WTC11 (cell line): Measurements from ENCODE around the gene FGFR3. TPM values are rescaled to one million over a fixed set of nuclear protein-coding genes. Genes with fewer than 3 reads are reported as not detected.

Experiments used
- ATAC-seq: fragments of 200-7000 bp; cut with Tn5 transposase; 2 replicates; pipeline ENCODE4 v1.10.0; 2021; ENCODE audit warnings: mild to moderate bottlenecking, moderate library complexity
- CTCF ChIA-PET: fragments of 300-600 bp; sonication (Branson Sonifier 250); formaldehyde crosslinking; loops from one replicate; lab custom pipeline; 2021; ENCODE audit warnings: antibody characterized with exemption; lab: Charles Lee
- POLR2A ChIA-PET: fragments of 350-600 bp; sonication (Branson Sonifier 250); formaldehyde crosslinking; loops from one replicate; lab custom pipeline; 2021; ENCODE audit warnings: antibody characterized with exemption; lab: Charles Lee
- DNase-seq: peaks from one replicate; pipeline ENCODE4 v3.0.0; 2021; ENCODE audit warnings: low spot score
- H3K27ac Mint-ChIP-seq: 2 replicates; pipeline ENCODE4 v1.8.0; 2021; ENCODE audit warnings: mixed read lengths
- H3K27me3 Mint-ChIP-seq: 2 replicates; pipeline ENCODE4 v1.8.0; 2021; ENCODE audit warnings: low read depth, mild to moderate bottlenecking, moderate library complexity, mixed read lengths
- H3K36me3 Mint-ChIP-seq: 2 replicates; pipeline ENCODE4 v1.8.0; 2021; ENCODE audit warnings: mixed read lengths
- H3K4me1 Mint-ChIP-seq: 2 replicates; pipeline ENCODE4 v1.8.0; 2022; ENCODE audit warnings: mixed read lengths
- H3K4me3 Mint-ChIP-seq: 2 replicates; pipeline ENCODE4 v1.8.0; 2021; ENCODE audit warnings: mild to moderate bottlenecking, moderate library complexity, mixed read lengths
- H3K9me3 Mint-ChIP-seq: 2 replicates; pipeline ENCODE4 v1.8.0; 2021; ENCODE audit warnings: mixed read lengths
- ATF6 ChIP-seq: sonication (generic); formaldehyde crosslinking; IDR thresholded peaks from 2 replicates; pipeline ENCODE4 v1.8.1; 2023; ENCODE audit warnings: mild to moderate bottlenecking, missing genetic modification reagents
- CREB1 ChIP-seq: sonication (generic); formaldehyde crosslinking; IDR thresholded peaks from 2 replicates; pipeline ENCODE4 v1.8.0; 2023; ENCODE audit warnings: mild to moderate bottlenecking, missing genetic modification reagents
- E2F1 ChIP-seq: sonication (generic); formaldehyde crosslinking; IDR thresholded peaks from 2 replicates; pipeline ENCODE4 v1.8.0; 2022; ENCODE audit warnings: mild to moderate bottlenecking, missing genetic modification reagents
- E2F4 ChIP-seq: sonication (generic); formaldehyde crosslinking; IDR thresholded peaks from 2 replicates; pipeline ENCODE4 v1.8.1; 2022; ENCODE audit warnings: low read depth, mild to moderate bottlenecking, moderate library complexity, missing genetic modification reagents, borderline replicate concordance
- ESRRA ChIP-seq: sonication (generic); formaldehyde crosslinking; IDR thresholded peaks from 2 replicates; pipeline ENCODE4 v1.8.1; 2022; ENCODE audit warnings: mild to moderate bottlenecking, missing genetic modification reagents, borderline replicate concordance
- FOXP1 ChIP-seq: sonication (generic); formaldehyde crosslinking; IDR thresholded peaks from 2 replicates; pipeline ENCODE4 v1.8.0; 2022; ENCODE audit warnings: missing genetic modification reagents, mild to moderate bottlenecking, moderate library complexity, borderline replicate concordance
- FOXP4 ChIP-seq: sonication (generic); formaldehyde crosslinking; IDR thresholded peaks from 2 replicates; pipeline ENCODE4 v1.8.0; 2022; ENCODE audit warnings: mild to moderate bottlenecking, missing genetic modification reagents
- JAZF1 ChIP-seq: fragments of 250-450 bp; sonication (Bioruptor Pico); IDR thresholded peaks from 2 replicates; pipeline ENCODE4 v1.9.0; 2021; ENCODE audit warnings: moderate library complexity, mild to moderate bottlenecking, inconsistent platforms
- MLX ChIP-seq: sonication (generic); formaldehyde crosslinking; IDR thresholded peaks from 2 replicates; pipeline ENCODE4 v1.8.1; 2023; ENCODE audit warnings: mild to moderate bottlenecking, missing genetic modification reagents, moderate library complexity
- MYBL2 ChIP-seq: sonication (generic); formaldehyde crosslinking; IDR thresholded peaks from 2 replicates; pipeline ENCODE4 v1.8.1; 2023; ENCODE audit warnings: mild to moderate bottlenecking, moderate library complexity, missing genetic modification reagents
- NFATC4 ChIP-seq: fragments of 250-450 bp; sonication (Bioruptor Pico); IDR thresholded peaks from 2 replicates; pipeline ENCODE4 v1.9.0; 2021; ENCODE audit warnings: mild to moderate bottlenecking
- NR2C2 ChIP-seq: sonication (generic); formaldehyde crosslinking; IDR thresholded peaks from 2 replicates; pipeline ENCODE4 v1.8.0; 2022; ENCODE audit warnings: mild to moderate bottlenecking, missing genetic modification reagents
- STAT6 ChIP-seq: sonication (generic); formaldehyde crosslinking; conservative IDR thresholded peaks from 2 replicates; pipeline ENCODE4 v1.8.1; 2023; ENCODE audit warnings: mild to moderate bottlenecking, low read depth, missing genetic modification reagents, moderate library complexity
- TCF7 ChIP-seq: sonication (generic); formaldehyde crosslinking; IDR thresholded peaks from 2 replicates; pipeline ENCODE4 v1.8.0; 2022; ENCODE audit warnings: mild to moderate bottlenecking, low read depth, missing genetic modification reagents, moderate library complexity
- ZMAT4 ChIP-seq: fragments of 250-450 bp; sonication (Bioruptor Pico); IDR thresholded peaks from 2 replicates; pipeline ENCODE4 v1.9.0; 2021; ENCODE audit warnings: mild to moderate bottlenecking
- ZNF121 ChIP-seq: sonication (generic); formaldehyde crosslinking; IDR thresholded peaks from 2 replicates; pipeline ENCODE4 v1.8.0; 2023; ENCODE audit warnings: missing genetic modification reagents
- ZNF138 ChIP-seq: sonication (generic); formaldehyde crosslinking; conservative IDR thresholded peaks from 2 replicates; pipeline ENCODE4 v1.8.1; 2022; ENCODE audit warnings: mild to moderate bottlenecking, moderate library complexity, missing genetic modification reagents
- ZNF396 ChIP-seq: fragments of 250-450 bp; sonication (Bioruptor Pico); IDR thresholded peaks from 2 replicates; pipeline ENCODE4 v1.8.0; 2021; ENCODE audit warnings: mild to moderate bottlenecking, moderate library complexity, borderline replicate concordance
- total RNA-seq: library from RNA; stranded (reverse); gene quantifications from 3 replicates; pipeline ENCODE4 v1.2.3, GENCODE V29; 2021

FGFR3 gene
- total RNA-seq, 1 experiment from 2014 or later = 19.9 TPM

- CTCF ChIA-PET = interaction anchor here (1.0 to 1.8 kb wide), 2 partner anchors 67 to 71 kb away, joined by 3 to 7 read pairs; no protein-coding TSS in a partner anchor
- ATAC-seq = no peak
- TF ChIP-seq MLX (no peak), ZNF396 (CRISPR knock-in tag) (no peak), ZNF138 (no peak), E2F1 (no peak), JAZF1 (CRISPR knock-in tag) (no peak), NFATC4 (CRISPR knock-in tag) (no peak), FOXP4 (no peak), ATF6 (CRISPR knock-in tag) (no peak), NR2C2 (CRISPR knock-in tag) (no peak), E2F4 (CRISPR knock-in tag) (no peak), TCF7 (CRISPR knock-in tag) (no peak), ESRRA (CRISPR knock-in tag) (no peak), MYBL2 (CRISPR knock-in tag) (no peak), ZMAT4 (CRISPR knock-in tag) (no peak)
- TF ChIP-seq, all 79 proteins: peak for 0
- no peak overlapping the region for H3K4me3 Mint-ChIP-seq
- DNase-seq = no peak
- H3K27me3 Mint-ChIP-seq = no peaks in the 10 kb centered on the region
- POLR2A ChIA-PET = no interaction called here
- peaks cover 47% of the 10 kb centered on the region for H3K36me3 Mint-ChIP-seq
- H3K4me1 Mint-ChIP-seq = no peaks in the 10 kb centered on the region
- H3K9me3 Mint-ChIP-seq = no peaks in the 10 kb centered on the region
- no peak overlapping the region for H3K27ac Mint-ChIP-seq
Observed at GRCh38 chr4:1819284-1819683, 26.2 kb downstream of the FGFR3 start.

GRCh38 chr4:1819816-1820215 lies 26.7 kb downstream of the FGFR3 start:
- Mint-ChIP-seq H3K9me3 (no peaks in the 10 kb centered on the region), H3K4me1 (no peaks in the 10 kb centered on the region), H3K27me3 (no peaks in the 10 kb centered on the region), H3K36me3 (peaks cover 44% of the 10 kb centered on the region), H3K4me3 (no peak overlapping the region), H3K27ac (no peak overlapping the region)
- DNase-seq (no peak), ATAC-seq (no peak)
- TF ChIP-seq STAT6 (CRISPR knock-in tag) (no peak), CREB1 (CRISPR knock-in tag) (no peak), FOXP1 (no peak), JAZF1 (CRISPR knock-in tag) (no peak), ZNF121 (CRISPR knock-in tag) (peak; percentile 60), NR2C2 (CRISPR knock-in tag) (no peak)
- ChIA-PET CTCF (interaction anchor here (1.0 to 1.8 kb wide), 2 partner anchors 68 to 71 kb away, joined by 3 to 7 read pairs; no protein-coding TSS in a partner anchor), POLR2A (no interaction called here)
